HCT116 (cell line): Measurements from ENCODE around the gene ACAT2. TPM values are rescaled to one million over a fixed set of nuclear protein-coding genes. Genes with fewer than 3 reads are reported as not detected.

ENCODE experiments used
- ATAC-seq: fragments of 200-7000 bp; cut with Tn5 transposase; 2 replicates; pipeline ENCODE4 v1.9.1; 2020; ENCODE audit warnings: mild to moderate bottlenecking, moderate library complexity
- BruUV-seq: library from RNA; stranded (reverse); fragments of 400-500 nt; replicated peaks from 2 replicates; lab custom pipeline; 2021; lab: Mats Ljungman, UMichigan
- CTCF ChIA-PET: fragments of 300-600 bp; sonication (Branson Sonifier 250); formaldehyde crosslinking; loops from one replicate; lab custom pipeline; 2021; ENCODE audit warnings: antibody characterized with exemption; lab: Charles Lee
- POLR2A ChIA-PET: fragments of 300-600, 350-600 bp; sonication (Branson Sonifier 250); formaldehyde crosslinking; loops from one replicate; lab custom pipeline; 2021; ENCODE audit warnings: antibody characterized with exemption; lab: Charles Lee
- RAD21 ChIA-PET, 2 experiments: fragments of 300-600 bp; sonication (Branson Sonifier 250); formaldehyde crosslinking; loops; one replicate each; lab custom pipeline; 2023; ENCODE audit warnings: low total read pairs in 2 of 2; ENCODE audit not compliant: uncharacterized antibody in 2 of 2, unreplicated experiment in 2 of 2, low non-redundant PET in 1 of 2; lab: Charles Lee
- DNase-seq: peaks from one replicate; pipeline ENCODE4 v3.0.0-alpha.2; 2010; ENCODE audit warnings: low read depth, low spot score
- H2AFZ ChIP-seq: fragments of 200-600 bp; shearing (Covaris generic), sonication (generic); 2 replicates; pipeline ENCODE4 v1.6.1; 2017; ENCODE audit warnings: low read depth, mixed run types, mixed read lengths, antibody characterized with exemption, low read length; ENCODE audit not compliant: poor library complexity, severe bottlenecking
- H3K27ac ChIP-seq: 2 replicates; pipeline ENCODE4 v1.5.1; 2012; ENCODE audit warnings: low read depth, low read length
- H3K27me3 ChIP-seq: fragments of 200-600 bp; sonication (generic); 2 replicates; pipeline ENCODE4 v1.6.1; 2016; ENCODE audit warnings: mixed run types, low read length, mixed read lengths; ENCODE audit not compliant: insufficient read depth
- H3K36me3 ChIP-seq, 2 experiments: fragments of 200-500 bp in 1 of 2; fragments of 200-600 bp in 1 of 2; sonication (Bioruptor generic) in 1 of 2; sonication (generic) in 1 of 2; 2 replicates each; pipeline versions ENCODE4 v1.5.1 to v1.6.1; 2014 to 2016; ENCODE audit warnings: low read length in 2 of 2, inconsistent platforms in 1 of 2, mixed read lengths in 1 of 2, mixed run types in 1 of 2; ENCODE audit not compliant: insufficient read depth in 2 of 2, control insufficient read depth in 1 of 2
- H3K4me1 ChIP-seq, 2 experiments: fragments of 200-600 bp in 1 of 2; sonication (generic) in 1 of 2; 2 replicates each; pipeline versions ENCODE4 v1.5.1 to v1.6.1; 2012 to 2017; ENCODE audit warnings: low read length in 2 of 2, inconsistent platforms in 1 of 2, mild to moderate bottlenecking in 1 of 2, mixed read lengths in 1 of 2, mixed run types in 1 of 2, moderate library complexity in 1 of 2; ENCODE audit not compliant: insufficient read depth in 2 of 2, control insufficient read depth in 1 of 2
- H3K4me2 ChIP-seq: fragments of 200-600 bp; sonication (generic); 2 replicates; pipeline ENCODE4 v1.6.1; 2017; ENCODE audit warnings: mixed run types, low read length, mixed read lengths
- H3K4me3 ChIP-seq, 2 experiments: fragments of 200-600 bp in 1 of 2; sonication (generic) in 1 of 2; replicated peaks in 1 of 2; 2 replicates each; pipeline ENCODE4 v1.5.1; 2011 to 2016; ENCODE audit warnings: low read length in 2 of 2, control low read depth in 1 of 2, low read depth in 1 of 2, mild to moderate bottlenecking in 1 of 2, mixed read lengths in 1 of 2, mixed run types in 1 of 2
- H3K79me2 ChIP-seq: fragments of 200-600 bp; sonication (generic); 2 replicates; pipeline ENCODE4 v1.6.1; 2017; ENCODE audit warnings: mild to moderate bottlenecking, mixed run types, low read length, moderate library complexity, mixed read lengths; ENCODE audit not compliant: insufficient read depth
- H3K9ac ChIP-seq: fragments of 200-600 bp; sonication (generic); 2 replicates; pipeline ENCODE4 v1.6.1; 2016; ENCODE audit warnings: low read length, mixed read lengths
- H3K9me2 ChIP-seq: fragments of 200-600 bp; sonication (generic), shearing (Covaris generic); 2 replicates; pipeline ENCODE4 v1.6.1; 2017; ENCODE audit warnings: mixed run types, mild to moderate bottlenecking, moderate library complexity; ENCODE audit not compliant: insufficient read depth
- H3K9me3 ChIP-seq, 2 experiments: fragments of 200-500 bp in 1 of 2; fragments of 200-600 bp in 1 of 2; sonication (Bioruptor generic) in 1 of 2; sonication (generic) in 1 of 2; 2 replicates each; pipeline ENCODE4 v1.6.1; 2014 to 2017; ENCODE audit warnings: low read length in 2 of 2, mixed read lengths in 2 of 2, inconsistent platforms in 1 of 2, low read depth in 1 of 2, mild to moderate bottlenecking in 1 of 2, mixed run types in 1 of 2, moderate library complexity in 1 of 2; ENCODE audit not compliant: control insufficient read depth in 1 of 2, insufficient read depth in 1 of 2
- H4K20me1 ChIP-seq: fragments of 200-600 bp; sonication (generic), shearing (Covaris generic); 2 replicates; pipeline ENCODE4 v1.6.1; 2017; ENCODE audit warnings: mixed run types, mild to moderate bottlenecking, moderate library complexity; ENCODE audit not compliant: insufficient read depth
- ELF1 ChIP-seq: IDR thresholded peaks from 2 replicates; pipeline ENCODE4 v1.6.1; 2012; ENCODE audit warnings: low read depth, borderline replicate concordance
- EZH2 ChIP-seq: fragments of 200-600 bp; sonication (generic); IDR thresholded peaks from 2 replicates; pipeline ENCODE4 v1.6.1; 2017; ENCODE audit warnings: antibody characterized with exemption, mixed run types
- EZH2phosphoT487 ChIP-seq: fragments of 200-600 bp; IDR thresholded peaks from 2 replicates; pipeline ENCODE4 v1.6.1; 2018; ENCODE audit warnings: antibody characterized with exemption, borderline replicate concordance
- SIN3A ChIP-seq: IDR thresholded peaks from 2 replicates; pipeline ENCODE4 v1.6.1; 2012; ENCODE audit warnings: low read depth
- SRF ChIP-seq: IDR thresholded peaks from 2 replicates; pipeline ENCODE4 v1.6.1; 2012; ENCODE audit warnings: low read depth
- YY1 ChIP-seq: IDR thresholded peaks from 2 replicates; pipeline ENCODE4 v1.6.1; 2011; ENCODE audit warnings: low read length, low read depth, moderate library complexity, mild to moderate bottlenecking; ENCODE audit not compliant: insufficient replicate concordance; ENCODE audit errors: extremely low read depth
- intact Hi-C: fragments of 100-400 bp; cut with micrococcal nuclease; formaldehyde crosslinking; loops from 2 replicates; pipeline ENCODE4 v1.10.0; 2022
- total RNA-seq: library from RNA; stranded (reverse); gene quantifications from one replicate; pipeline ENCODE4 v1.2.1, GENCODE V29; 2021; ENCODE audit not compliant: unreplicated experiment

The ACAT2 gene
- total RNA-seq, 1 experiment from 2014 or later: 41.6 TPM

DNA sequence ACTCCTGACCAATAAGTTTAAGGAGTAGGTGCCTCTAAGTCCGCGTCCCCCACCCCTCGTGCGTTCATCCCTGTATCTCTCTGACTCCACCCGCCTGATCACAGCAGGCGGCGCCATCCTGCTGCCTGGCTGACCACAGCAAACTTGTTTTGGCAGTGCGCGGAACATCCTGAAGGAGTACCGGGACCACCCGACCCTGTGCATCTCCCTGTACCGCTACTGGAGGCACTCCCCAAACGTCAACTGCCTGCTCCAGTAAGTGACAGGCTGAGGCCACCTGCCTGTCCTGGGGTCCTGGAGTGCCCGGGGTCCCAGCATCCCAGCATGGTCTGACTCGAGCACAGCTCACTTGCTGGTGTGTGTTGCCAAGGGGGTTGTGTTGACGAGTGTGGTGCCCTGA, 57.3 kb downstream of the ACAT2 start:
- H3K27me3 ChIP-seq: no peaks in the 10 kb centered on the region
- ChIA-PET RAD21 (no interaction called here), POLR2A (no interaction called here), CTCF (no interaction called here)
- no peak overlapping the region for H3K4me2 ChIP-seq
- H4K20me1 ChIP-seq: no peaks in the 10 kb centered on the region
- ATAC-seq (no peak), DNase-seq (no peak)
- H3K36me3 ChIP-seq: no peaks in the 10 kb centered on the region
- H3K9me2 ChIP-seq: no peaks in the 10 kb centered on the region
- no peak overlapping the region for H2AFZ ChIP-seq
- no peaks in the 10 kb centered on the region for H3K4me1 ChIP-seq
- no TSS peak for BruUV-seq
- H3K9ac ChIP-seq: no peak overlapping the region
- no peak overlapping the region for H3K4me3 ChIP-seq
- intact Hi-C loops: no loop called here
- H3K9me3 ChIP-seq: no peaks in the 10 kb centered on the region
- no peak for TF ChIP-seq SRF
- no peak for TF ChIP-seq EZH2
- no peak for TF ChIP-seq SIN3A
- TF ChIP-seq YY1: no peak
- no peaks in the 10 kb centered on the region for H3K79me2 ChIP-seq
- no peak overlapping the region for H3K27ac ChIP-seq

DNA sequence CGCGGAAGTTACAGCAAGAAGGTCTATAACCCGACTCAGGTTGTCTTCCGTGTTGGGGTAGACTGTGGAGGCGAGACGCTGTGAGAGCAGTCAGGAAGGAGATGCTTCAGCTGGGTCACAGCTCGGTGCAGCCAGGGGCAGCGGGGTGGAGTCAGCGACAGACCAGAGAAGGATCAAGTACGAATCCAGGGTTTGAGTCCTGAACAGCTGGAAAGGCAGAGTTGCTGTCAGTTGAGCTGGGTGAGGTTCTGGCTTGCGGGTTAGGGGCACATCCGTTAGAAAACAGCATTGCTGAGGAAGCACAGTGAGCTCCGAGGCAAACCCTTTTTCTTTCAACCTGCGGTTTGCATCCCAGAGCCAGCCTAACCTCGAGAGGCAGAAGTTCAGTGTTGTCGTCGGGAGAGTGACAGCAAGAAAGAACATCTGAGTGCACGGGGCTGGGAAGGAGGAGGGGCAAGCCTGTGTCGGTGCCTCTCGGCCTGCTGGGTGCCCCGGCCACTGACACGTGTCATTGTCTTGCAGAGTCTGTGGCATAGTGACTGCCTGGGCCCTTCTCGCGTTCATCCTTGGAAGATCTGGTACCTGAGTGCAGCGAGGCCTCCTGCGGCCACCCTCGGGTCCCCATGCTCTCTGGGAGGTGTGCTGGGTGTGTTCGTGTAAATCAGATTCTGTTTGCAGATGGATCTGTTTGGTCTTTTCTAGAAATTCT, 58.2 kb downstream of the ACAT2 start:
- H4K20me1 ChIP-seq: no peaks in the 10 kb centered on the region
- H3K36me3 ChIP-seq: no peaks in the 10 kb centered on the region
- H2AFZ ChIP-seq: no peak overlapping the region
- H3K4me3 ChIP-seq: no peak overlapping the region
- TF ChIP-seq EZH2phosphoT487 (no peak), ELF1 (no peak)
- DNase-seq (no peak), ATAC-seq (no peak)
- RAD21 ChIA-PET: no interaction called here
- no peaks in the 10 kb centered on the region for H3K79me2 ChIP-seq
- no peak overlapping the region for H3K9ac ChIP-seq
- no peak overlapping the region for H3K4me2 ChIP-seq
- intact Hi-C loops: no loop called here
- no peak overlapping the region for H3K27ac ChIP-seq
- CTCF ChIA-PET: no interaction called here
- BruUV-seq: no TSS peak
- H3K9me2 ChIP-seq: no peaks in the 10 kb centered on the region
- POLR2A ChIA-PET: no interaction called here
- no peaks in the 10 kb centered on the region for H3K9me3 ChIP-seq
- no peaks in the 10 kb centered on the region for H3K4me1 ChIP-seq
- no peaks in the 10 kb centered on the region for H3K27me3 ChIP-seq
